Thoracic aorta (tissue), 2 donors: Measurements from ENCODE around the gene SEPTIN1. TPM values are rescaled to one million over a fixed set of nuclear protein-coding genes. Genes with fewer than 3 reads are reported as not detected.

ENCODE experiments used
- ATAC-seq: fragments of 150-250 bp; one replicate; pipeline ENCODE4 v1.8.0; 2017; ENCODE audit warnings: low read depth; ENCODE audit not compliant: insufficient number of reproducible peaks, low FRiP score
- DNase-seq: peaks from one replicate; pipeline ENCODE4 v3.0.0-alpha.2; 2020; ENCODE audit warnings: low spot score
- H3K27ac ChIP-seq, 2 donors: fragments of 200-600 bp; sonication (generic); 1 replicate in 1 of 2; 2 replicates in 1 of 2; pipeline ENCODE4 v1.5.1; 2016; ENCODE audit warnings: mild to moderate bottlenecking in 2 of 2, moderate library complexity in 2 of 2
- H3K27me3 ChIP-seq: fragments of 200-600 bp; sonication (generic); replicated peaks from 2 replicates; pipeline ENCODE4 v1.6.0; 2016; ENCODE audit warnings: mild to moderate bottlenecking; ENCODE audit not compliant: insufficient read depth
- H3K36me3 ChIP-seq: fragments of 200-600 bp; sonication (generic); one replicate; pipeline ENCODE4 v1.5.1; 2016
- H3K4me1 ChIP-seq, 2 donors: fragments of 200-600 bp; sonication (generic); 1 replicate in 1 of 2; 2 replicates in 1 of 2; pipeline versions ENCODE4 v1.5.1 to v1.6.0; 2016; ENCODE audit warnings: low read depth in 2 of 2, mild to moderate bottlenecking in 1 of 2; ENCODE audit not compliant: control insufficient read depth in 1 of 2
- H3K4me3 ChIP-seq: fragments of 200-600 bp; sonication (generic); 2 replicates; pipeline ENCODE4 v1.5.1; 2016; ENCODE audit warnings: mild to moderate bottlenecking
- H3K9me3 ChIP-seq: fragments of 200-600 bp; sonication (generic); 2 replicates; pipeline ENCODE4 v1.5.1; 2016
- total RNA-seq, 2 donors: library from RNA; depleted of rRNA; stranded (reverse); fragments of >200 nt; gene quantifications; one replicate each; pipeline versions ENCODE4 v1.1.0 to v1.2.3, GENCODE V29; 2016
- TF ChIP-seq, protein P1 (sequence below): fragments of 200-600 bp; sonication (generic); IDR thresholded peaks from one replicate; pipeline ENCODE4 v1.5.1; 2019; ENCODE audit warnings: antibody characterized with exemption

Gene SEPTIN1
- total RNA-seq, 2 donors from 2014 or later = 3.0 to 4.2 TPM

DNA sequence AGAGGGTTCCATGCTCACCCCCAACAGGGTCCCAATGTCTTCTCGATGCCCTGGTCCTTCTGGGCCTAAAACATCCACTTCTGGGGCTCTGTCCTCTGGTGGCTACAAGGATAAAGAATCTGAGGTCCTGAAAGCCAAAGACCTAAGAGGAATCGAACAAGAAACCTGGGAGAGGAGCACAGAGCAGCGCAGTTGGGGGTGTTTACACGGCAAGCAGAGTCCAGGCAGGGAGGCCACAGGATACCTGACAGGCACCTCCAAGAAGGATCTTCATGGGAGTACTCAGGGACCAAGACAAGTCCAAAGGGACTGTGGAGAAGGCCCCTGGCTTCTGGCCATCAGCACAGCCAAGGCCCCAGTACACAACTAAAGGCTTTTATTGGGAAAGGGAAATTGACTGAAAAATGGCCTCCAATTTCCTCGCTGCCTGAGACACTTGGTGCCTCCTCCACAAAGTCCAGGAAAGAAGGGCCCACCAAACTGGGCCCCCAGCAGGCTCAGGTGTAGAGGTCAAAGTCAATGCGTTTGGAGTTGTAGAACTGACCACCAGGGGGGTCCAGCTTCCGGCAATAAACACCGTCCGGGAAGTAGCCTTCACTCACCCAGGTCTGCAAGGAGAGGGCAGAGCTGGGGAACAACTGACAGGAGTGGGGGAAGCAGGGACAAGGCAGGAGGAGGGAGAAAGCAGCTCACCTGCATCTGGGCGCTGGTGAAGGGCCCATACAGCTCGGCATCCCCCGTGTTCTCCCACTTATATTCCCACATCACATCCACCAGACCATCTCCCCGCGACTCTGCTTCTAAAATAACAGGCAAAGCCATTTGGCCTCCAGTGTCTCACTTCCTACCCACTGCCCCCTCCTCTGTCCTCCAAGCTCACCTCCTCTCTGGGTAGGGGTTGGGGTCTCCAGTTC, 29.6 kb downstream of the SEPTIN1 start:
- H3K27ac ChIP-seq = peak overlapping the region; percentile 88 to 95
- TF ChIP-seq, protein P1, sequence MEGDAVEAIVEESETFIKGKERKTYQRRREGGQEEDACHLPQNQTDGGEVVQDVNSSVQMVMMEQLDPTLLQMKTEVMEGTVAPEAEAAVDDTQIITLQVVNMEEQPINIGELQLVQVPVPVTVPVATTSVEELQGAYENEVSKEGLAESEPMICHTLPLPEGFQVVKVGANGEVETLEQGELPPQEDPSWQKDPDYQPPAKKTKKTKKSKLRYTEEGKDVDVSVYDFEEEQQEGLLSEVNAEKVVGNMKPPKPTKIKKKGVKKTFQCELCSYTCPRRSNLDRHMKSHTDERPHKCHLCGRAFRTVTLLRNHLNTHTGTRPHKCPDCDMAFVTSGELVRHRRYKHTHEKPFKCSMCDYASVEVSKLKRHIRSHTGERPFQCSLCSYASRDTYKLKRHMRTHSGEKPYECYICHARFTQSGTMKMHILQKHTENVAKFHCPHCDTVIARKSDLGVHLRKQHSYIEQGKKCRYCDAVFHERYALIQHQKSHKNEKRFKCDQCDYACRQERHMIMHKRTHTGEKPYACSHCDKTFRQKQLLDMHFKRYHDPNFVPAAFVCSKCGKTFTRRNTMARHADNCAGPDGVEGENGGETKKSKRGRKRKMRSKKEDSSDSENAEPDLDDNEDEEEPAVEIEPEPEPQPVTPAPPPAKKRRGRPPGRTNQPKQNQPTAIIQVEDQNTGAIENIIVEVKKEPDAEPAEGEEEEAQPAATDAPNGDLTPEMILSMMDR = peak; percentile 18
- DNase-seq = no peak
- peaks cover 38% of the 10 kb centered on the region for H3K36me3 ChIP-seq
- peaks cover 28 to 50% of the 10 kb centered on the region in 2 donors for H3K4me1 ChIP-seq
- H3K27me3 ChIP-seq = no peaks in the 10 kb centered on the region
- ATAC-seq = no peak
- H3K9me3 ChIP-seq = no peaks in the 10 kb centered on the region
- peak overlapping the region; percentile 9 for H3K4me3 ChIP-seq

DNA sequence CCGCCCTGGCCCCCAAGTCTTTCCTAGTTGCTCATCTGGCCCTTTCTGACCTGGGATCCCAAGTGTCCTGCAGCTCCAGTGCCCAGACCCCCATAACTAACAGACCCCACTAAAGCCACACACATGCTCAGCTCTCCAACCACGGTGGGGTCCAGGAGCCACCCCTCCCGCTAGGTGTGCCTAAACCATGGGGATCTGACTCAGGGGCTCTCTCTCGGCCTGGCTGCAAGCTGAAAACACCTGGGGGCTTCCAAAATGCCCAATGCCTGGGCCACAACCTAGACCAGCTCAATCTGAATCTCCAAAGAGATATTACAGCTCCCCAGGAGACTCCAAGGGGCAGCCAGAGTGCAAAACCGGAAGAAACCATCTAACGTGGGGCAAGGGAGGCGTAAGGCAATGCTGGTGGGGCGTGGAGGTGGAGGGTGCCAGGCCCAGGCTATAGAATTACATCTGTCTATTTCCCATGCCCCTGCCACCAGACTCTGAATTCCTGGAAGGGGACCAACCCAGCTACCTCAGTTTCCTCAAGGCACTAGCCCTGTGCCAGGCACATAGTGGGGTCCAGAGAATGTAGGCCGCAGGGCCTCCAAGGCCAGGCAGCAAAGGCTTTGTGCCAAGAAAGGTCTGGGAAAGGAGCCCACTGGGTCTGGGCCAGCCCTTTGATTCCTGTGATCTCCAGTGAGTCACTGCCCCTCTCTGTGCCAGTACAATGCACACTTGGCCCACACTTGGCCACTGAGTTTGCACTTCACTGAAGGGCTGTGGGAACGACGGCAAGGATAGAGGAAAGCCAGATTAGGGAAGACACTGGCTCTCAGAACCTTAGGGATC, 30.6 kb downstream of the SEPTIN1 start:
- Histone ChIP-seq H3K27ac (peak overlapping the region; percentile 57 to 95), H3K36me3 (peaks cover 32% of the 10 kb centered on the region), H3K9me3 (no peaks in the 10 kb centered on the region), H3K27me3 (no peaks in the 10 kb centered on the region), H3K4me3 (no peak overlapping the region), H3K4me1 (peaks cover 28 to 49% of the 10 kb centered on the region in 2 donors)
- peak; percentile 51 for ATAC-seq
- TF ChIP-seq, protein P1 = no peak
- peak; percentile 70 for DNase-seq

DNA sequence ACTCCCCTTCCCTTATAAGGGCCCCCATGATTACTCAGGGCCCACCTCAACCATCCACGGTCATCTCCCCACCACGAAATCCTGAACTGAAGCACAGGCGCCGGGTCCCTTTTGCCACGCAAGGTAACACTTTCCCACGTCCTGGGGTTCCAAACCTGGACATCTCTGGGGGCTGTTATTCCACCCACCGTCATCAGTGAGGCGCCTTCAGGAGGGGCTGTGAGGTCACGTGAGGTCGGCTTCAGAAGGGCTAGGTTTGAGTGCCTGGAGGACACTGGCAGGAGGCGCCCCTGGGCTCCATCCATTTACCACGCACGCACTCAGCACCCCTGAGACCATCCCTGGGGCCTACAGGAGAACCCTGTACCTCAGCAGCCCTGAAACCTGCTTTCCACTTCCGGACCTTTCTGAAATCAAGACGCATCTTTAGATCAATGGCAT, 31.3 kb downstream of the SEPTIN1 start:
- Histone ChIP-seq H3K9me3 (no peaks in the 10 kb centered on the region), H3K36me3 (peaks cover 32% of the 10 kb centered on the region), H3K27me3 (no peaks in the 10 kb centered on the region), H3K27ac (no peak overlapping the region), H3K4me3 (no peak overlapping the region), H3K4me1 (peaks cover 21 to 41% of the 10 kb centered on the region in 2 donors)
- no peak for ATAC-seq
- DNase-seq = no peak
- TF ChIP-seq, protein P1 = no peak

DNA sequence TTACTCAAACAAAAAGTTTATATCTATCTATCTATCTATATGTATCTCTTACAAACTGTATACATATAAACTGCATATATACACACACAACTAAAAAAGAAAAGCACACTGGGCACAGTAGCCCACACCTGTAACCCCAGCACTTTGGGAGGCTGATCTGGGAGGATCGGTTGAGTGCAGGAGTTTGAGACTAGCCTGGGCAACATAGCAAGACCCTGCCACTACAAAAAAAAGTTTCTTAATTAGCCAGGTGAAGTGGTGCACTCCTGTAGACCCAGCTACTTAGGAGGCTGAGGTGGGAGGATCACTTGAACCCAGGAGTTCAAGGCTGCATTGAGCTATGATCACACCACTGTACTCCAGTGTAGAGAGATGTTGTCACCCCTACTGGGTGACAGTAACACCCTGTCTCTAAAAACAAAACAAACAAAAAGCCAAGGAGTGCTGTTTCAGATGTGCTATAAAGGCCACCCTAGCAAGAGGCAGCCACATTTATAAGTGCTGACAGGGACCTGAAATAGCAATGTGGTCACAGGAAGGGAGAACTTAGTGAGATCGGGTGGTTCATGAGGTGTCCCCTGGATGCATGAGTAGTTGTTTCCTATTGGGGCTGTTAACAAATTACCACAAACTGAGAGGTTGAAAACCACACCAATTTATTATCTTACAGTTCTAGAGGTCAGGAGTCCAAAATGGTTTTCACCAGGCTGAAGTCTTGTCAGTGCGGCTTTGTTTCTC, 32.1 kb downstream of the SEPTIN1 start:
- TF ChIP-seq, protein P1 = no peak
- ATAC-seq (no peak), DNase-seq (no peak)
- H3K4me3 ChIP-seq = no peak overlapping the region
- no peaks in the 10 kb centered on the region for H3K9me3 ChIP-seq
- H3K4me1 ChIP-seq = peaks cover 18 to 36% of the 10 kb centered on the region in 2 donors
- H3K27me3 ChIP-seq = no peaks in the 10 kb centered on the region
- H3K36me3 ChIP-seq = peaks cover 32% of the 10 kb centered on the region
- H3K27ac ChIP-seq = no peak overlapping the region
